ENCODE measurements around the gene TTI1. TPM values are rescaled to one million over a fixed set of nuclear protein-coding genes. Genes with fewer than 3 reads are reported as not detected.

The TTI1 gene
- 10 to 100 TPM; 33.0 to 40.5 TPM for total RNA-seq

DNA sequence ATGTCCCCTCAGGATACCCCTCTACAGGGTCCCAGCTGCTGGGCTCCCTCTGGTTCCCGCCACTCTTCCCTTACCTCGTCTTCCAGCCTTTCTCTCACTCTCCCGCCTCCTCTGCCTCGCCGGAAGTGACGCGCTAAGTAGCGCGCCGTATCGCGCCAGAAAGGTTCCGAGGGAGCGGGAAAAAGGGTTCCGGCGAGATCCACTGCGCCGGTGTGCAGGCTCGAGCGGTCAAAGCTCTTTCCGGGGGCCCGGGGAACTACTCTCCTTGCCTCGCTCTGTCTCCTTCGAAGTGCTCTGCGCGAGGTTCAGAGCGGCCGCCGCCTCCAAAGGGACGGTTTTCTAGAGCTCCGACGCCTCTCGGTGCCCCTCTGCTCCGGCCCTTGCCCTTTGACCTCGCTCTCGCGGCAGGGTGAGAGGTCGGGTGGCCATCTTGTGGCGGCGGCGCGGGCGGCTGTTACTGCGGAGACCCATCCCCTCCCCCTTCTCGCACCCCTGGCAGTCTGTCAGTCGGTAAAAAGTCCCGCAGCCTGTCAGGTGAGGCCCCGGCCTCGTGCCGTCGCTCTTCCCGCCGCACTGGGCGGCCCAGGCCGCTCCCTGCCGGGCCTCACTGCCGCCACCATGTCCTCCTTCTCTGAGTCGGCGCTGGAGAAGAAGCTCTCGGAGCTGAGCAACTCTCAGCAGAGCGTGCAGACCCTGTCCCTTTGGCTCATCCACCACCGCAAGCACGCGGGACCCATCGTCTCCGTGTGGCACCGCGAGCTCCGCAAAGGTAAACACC, at the start of gene TTI1, which contains the start of gene RPRD1B:
Gene TTI1, minus strand, starts transcription at position 127 of the 778 bp plus-strand sequence. CDS start 19,640 bp downstream, outside the sequence.
Gene RPRD1B, plus strand, starts transcription at position 417 of the 778 bp plus-strand sequence. Its CDS starts 202 bp downstream, at position 619.
- Mint-ChIP-seq H3K36me3 (ENCODE audit: low read depth) (peaks cover 50% of the 10 kb centered on the region), H3K27ac (peak within 1 kb of the TSS; percentile 95), H3K4me3 (peak within 1 kb of the TSS; percentile 92), H3K27me3 (no peaks in the 10 kb centered on the region), H3K4me1 (peaks cover 37% of the 10 kb centered on the region), H3K9me3 (no peaks in the 10 kb centered on the region)
- peak; percentile 94 for ATAC-seq (replicated peaks)

DNA sequence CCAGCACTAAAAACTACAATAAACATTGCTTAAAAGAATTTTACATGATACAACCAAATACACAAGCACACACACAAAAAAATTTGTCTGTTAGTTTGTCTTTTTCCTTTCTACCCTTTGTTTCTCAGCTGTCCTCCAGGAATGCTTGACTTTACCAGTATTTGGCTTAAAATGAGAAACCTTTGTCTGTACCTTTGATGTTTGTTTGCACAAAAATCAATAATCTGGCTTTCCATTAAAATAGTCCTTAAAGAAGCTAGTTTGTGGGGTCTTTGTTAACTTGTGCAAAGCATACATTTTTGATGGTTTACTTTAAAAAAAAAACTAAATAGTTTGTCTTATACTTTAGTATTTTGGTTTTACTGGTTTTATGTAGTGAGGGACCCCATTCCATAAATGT, 49.6 kb upstream of the TTI1 start:
- ATAC-seq (replicated peaks), result no peak
- H3K4me3 Mint-ChIP-seq, result no peak overlapping the region
- H3K27me3 Mint-ChIP-seq, result no peaks in the 10 kb centered on the region
- H3K36me3 Mint-ChIP-seq (ENCODE audit: low read depth), result peaks cover 100% of the 10 kb centered on the region
- peak overlapping the region; percentile 25 for H3K27ac Mint-ChIP-seq
- H3K9me3 Mint-ChIP-seq, result peaks cover 3% of the 10 kb centered on the region
- peaks cover 9% of the 10 kb centered on the region for H3K4me1 Mint-ChIP-seq

DNA sequence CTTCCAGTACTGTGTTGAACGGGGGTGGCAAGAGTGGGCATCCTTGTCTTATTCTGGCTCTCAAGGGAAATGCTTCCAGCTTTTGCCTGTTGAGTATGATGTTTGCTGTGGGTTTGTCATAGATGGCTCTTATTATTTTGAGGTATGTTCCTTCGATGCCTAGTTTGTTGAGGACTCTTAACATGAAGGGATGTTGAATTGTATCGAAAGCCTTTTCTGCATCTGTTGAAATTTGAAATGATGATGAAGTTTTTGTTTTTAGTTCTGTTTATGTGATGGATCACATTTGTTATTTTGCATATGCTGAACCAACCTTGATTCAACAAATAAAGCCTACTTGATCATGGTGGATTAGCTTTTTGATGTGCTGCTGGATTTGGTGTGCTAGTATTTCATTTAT, 48.3 kb upstream of the TTI1 start:
- Mint-ChIP-seq H3K27ac (no peak overlapping the region), H3K9me3 (peaks cover 3% of the 10 kb centered on the region), H3K36me3 (ENCODE audit: low read depth) (peaks cover 100% of the 10 kb centered on the region), H3K4me3 (no peak overlapping the region), H3K4me1 (peaks cover 9% of the 10 kb centered on the region), H3K27me3 (no peaks in the 10 kb centered on the region)
- ATAC-seq (replicated peaks), result no peak

- peaks cover 100% of the 10 kb centered on the region for H3K36me3 Mint-ChIP-seq (ENCODE audit: low read depth)
- peaks cover 13% of the 10 kb centered on the region for H3K4me1 Mint-ChIP-seq
- H3K9me3 Mint-ChIP-seq, result peaks cover 3% of the 10 kb centered on the region
- no peak for ATAC-seq (replicated peaks)
- peak overlapping the region; percentile 50 for H3K27ac Mint-ChIP-seq
- no peak overlapping the region for H3K4me3 Mint-ChIP-seq
- H3K27me3 Mint-ChIP-seq, result no peaks in the 10 kb centered on the region
Measured at GRCh38 chr20:38079353-38079752, 46.1 kb upstream of the TTI1 start.

GRCh38 chr20:38078084-38078483, 44.8 kb upstream of the TTI1 start:
- no peak for ATAC-seq (replicated peaks)
- no peak overlapping the region for H3K4me3 Mint-ChIP-seq
- no peaks in the 10 kb centered on the region for H3K27me3 Mint-ChIP-seq
- H3K27ac Mint-ChIP-seq, result no peak overlapping the region
- H3K36me3 Mint-ChIP-seq (ENCODE audit: low read depth), result peaks cover 97% of the 10 kb centered on the region
- peaks cover 3% of the 10 kb centered on the region for H3K9me3 Mint-ChIP-seq
- H3K4me1 Mint-ChIP-seq, result peaks cover 18% of the 10 kb centered on the region

DNA sequence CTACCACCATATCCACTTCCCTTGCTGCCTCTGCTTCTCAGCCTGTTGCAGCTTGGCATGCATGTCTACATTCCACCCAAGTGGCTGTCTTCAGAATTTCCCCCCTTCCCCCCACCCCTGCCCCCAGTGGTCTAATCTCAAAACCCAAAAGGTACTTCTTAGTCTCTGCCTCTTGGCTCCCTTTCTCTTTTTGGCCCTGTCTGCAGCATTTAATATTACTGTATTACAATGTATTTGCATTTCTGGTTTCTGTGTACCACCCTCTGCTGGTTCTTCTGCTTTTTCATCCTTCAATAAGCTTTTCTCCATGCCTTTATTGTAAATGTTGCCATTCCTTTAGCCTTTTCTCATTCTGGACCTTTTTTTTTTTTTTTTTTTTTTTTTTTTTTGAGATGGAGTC, 43.3 kb upstream of the TTI1 start:
- Mint-ChIP-seq H3K36me3 (ENCODE audit: low read depth) (peaks cover 82% of the 10 kb centered on the region), H3K27ac (no peak overlapping the region), H3K4me3 (no peak overlapping the region), H3K9me3 (peaks cover 3% of the 10 kb centered on the region), H3K4me1 (peaks cover 16% of the 10 kb centered on the region), H3K27me3 (no peaks in the 10 kb centered on the region)
- ATAC-seq (replicated peaks), result no peak

DNA sequence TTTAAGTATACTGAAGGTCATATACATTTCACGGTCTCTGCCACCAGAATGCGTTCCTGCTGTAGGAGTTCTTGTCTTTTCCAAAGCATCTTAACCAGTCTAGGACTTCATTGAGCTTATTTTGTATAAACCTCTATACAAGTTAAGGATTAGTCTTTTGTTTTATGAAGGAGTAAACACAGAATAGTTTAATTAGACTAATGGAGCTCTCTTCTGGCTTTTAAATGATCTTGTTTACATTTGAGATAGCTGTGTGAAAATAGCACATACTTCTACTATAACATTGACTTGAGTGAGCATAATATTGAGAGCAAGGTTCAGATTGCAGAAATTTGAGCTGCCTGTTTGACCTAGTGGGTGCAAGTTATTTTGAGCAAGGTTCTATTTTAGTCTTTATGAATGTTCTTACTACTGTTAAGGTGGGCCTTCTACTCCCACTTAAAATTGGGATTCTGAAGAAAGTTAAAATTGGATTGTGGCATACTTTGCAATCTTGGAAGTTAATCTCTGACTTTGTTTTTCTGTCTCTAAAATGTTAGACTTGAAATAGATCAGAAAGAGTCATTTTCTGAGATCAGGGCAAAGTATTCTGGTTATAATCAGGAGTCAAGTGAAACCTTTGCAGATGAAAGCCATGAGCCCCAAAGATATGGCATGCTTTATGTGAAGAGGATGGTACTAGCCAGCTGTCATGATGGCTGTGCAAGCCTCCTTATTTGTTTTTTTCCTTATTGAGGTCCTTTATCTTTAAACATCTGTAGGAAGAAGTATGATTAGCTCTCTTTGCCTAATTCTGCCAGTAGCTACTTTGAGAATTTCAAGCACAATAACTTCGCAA, 42.1 kb upstream of the TTI1 start:
- Mint-ChIP-seq H3K9me3 (peaks cover 3% of the 10 kb centered on the region), H3K27me3 (no peaks in the 10 kb centered on the region), H3K36me3 (ENCODE audit: low read depth) (peaks cover 70% of the 10 kb centered on the region), H3K27ac (peak overlapping the region; percentile 38), H3K4me1 (peaks cover 15% of the 10 kb centered on the region), H3K4me3 (no peak overlapping the region)
- no peak for ATAC-seq (replicated peaks)

DNA sequence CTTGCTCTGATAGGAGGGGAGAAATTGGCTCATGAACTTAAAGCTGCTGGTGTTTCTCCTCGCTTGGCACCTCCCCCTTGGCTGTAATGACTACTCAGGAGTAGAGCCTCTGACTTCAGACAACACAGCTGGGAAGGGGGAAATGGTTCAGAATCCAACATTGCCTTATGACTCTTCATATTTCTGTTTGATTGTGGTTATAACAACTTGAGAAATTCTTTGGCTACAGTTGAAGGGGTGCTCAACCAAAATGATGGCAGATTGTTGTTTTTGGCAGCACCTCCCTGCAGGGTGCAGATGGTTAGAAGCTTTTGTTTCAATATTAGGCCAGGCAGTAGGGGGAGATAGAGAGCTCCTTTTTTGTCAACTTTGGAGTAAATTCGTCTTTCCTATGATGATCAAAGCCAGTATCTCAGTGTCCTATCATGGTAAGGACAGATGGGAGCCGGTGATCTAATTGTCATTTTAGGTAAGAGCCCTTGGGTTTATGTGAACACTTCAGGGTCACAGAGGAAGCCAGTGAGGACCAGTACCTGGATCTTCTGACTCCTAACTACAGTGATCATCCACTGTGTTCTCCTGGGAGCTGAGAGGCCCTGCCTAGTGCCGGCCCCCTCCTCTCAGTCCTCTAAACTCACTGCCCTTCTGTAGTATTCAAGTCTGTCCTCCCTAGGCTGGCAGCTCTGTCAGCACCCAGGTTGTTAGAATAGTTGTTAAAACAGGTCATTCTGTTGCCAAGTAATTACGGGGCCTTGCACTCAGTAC, 40.2 kb upstream of the TTI1 start:
- peak; percentile 54 for ATAC-seq (replicated peaks)
- Mint-ChIP-seq H3K4me3 (no peak overlapping the region), H3K4me1 (peaks cover 9% of the 10 kb centered on the region), H3K27me3 (no peaks in the 10 kb centered on the region), H3K36me3 (ENCODE audit: low read depth) (peaks cover 52% of the 10 kb centered on the region), H3K27ac (peak overlapping the region; percentile 10), H3K9me3 (no peaks in the 10 kb centered on the region)

DNA sequence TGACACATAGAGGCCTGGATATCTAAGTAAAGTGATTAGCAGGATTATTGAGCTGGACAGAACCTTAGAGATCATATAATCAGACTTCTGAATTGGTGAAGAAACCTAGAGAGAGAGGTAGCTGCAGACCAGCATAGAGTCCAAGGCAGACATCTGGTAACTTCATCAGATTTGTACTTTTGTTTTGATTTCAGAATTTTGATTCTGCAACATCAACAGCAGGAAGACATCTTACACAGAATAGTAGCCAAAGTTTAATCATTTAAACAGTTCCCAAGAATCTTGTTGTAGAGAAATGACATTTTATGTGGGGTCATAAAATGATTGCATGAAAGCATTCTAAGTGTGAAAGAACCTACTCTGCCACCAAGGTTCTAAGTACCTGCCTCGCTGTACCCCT, 39.6 kb upstream of the TTI1 start:
- no peak for ATAC-seq (replicated peaks)
- Mint-ChIP-seq H3K4me3 (no peak overlapping the region), H3K27ac (peak overlapping the region; percentile 10), H3K27me3 (no peaks in the 10 kb centered on the region), H3K4me1 (peaks cover 9% of the 10 kb centered on the region), H3K36me3 (ENCODE audit: low read depth) (peaks cover 46% of the 10 kb centered on the region), H3K9me3 (no peaks in the 10 kb centered on the region)

GRCh38 chr20:38067717-38068365, 34.6 kb upstream of the TTI1 start:
- H3K4me3 Mint-ChIP-seq, result no peak overlapping the region
- H3K27ac Mint-ChIP-seq, result no peak overlapping the region
- H3K36me3 Mint-ChIP-seq (ENCODE audit: low read depth), result no peaks in the 10 kb centered on the region
- H3K4me1 Mint-ChIP-seq, result no peaks in the 10 kb centered on the region
- ATAC-seq (replicated peaks), result no peak
- H3K9me3 Mint-ChIP-seq, result no peaks in the 10 kb centered on the region
- no peaks in the 10 kb centered on the region for H3K27me3 Mint-ChIP-seq

DNA sequence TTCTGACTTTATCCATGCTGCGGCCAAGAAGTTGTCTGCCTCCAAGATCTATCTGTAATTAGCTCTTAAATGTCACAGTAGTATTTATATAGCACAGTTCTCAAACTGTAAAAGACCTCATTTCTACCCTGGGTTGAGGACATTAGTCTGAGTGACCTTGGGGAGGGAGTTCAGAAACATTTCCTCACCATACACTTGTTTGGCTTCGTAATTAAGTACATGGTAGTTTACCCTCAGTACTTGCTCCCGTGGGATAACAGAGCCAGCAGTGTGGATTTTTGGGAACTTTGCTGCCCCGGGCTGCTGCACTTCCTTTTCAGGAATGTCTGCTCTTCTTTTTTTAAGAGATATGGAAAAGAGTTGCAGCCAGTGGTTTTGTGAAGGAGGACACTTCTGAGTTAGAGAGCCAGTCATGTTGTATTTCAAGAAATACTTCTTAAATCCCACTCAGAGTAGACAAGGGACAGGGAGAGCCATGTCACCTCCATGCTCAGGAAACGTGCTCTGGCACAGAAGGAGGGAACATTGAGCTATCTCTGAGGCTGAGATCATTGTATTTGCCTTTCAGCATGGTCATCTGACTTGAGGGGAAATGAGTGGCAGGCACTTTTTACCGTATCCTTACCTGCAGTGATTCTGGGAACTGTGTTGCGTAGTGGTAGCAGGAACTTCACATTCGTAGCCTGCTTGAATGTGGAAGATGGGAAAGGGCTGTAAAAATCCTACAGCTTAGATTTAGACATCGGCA, 33.9 kb upstream of the TTI1 start:
- Mint-ChIP-seq H3K4me1 (no peaks in the 10 kb centered on the region), H3K27me3 (no peaks in the 10 kb centered on the region), H3K27ac (no peak overlapping the region), H3K4me3 (no peak overlapping the region), H3K9me3 (no peaks in the 10 kb centered on the region), H3K36me3 (ENCODE audit: low read depth) (no peaks in the 10 kb centered on the region)
- no peak for ATAC-seq (replicated peaks)

GRCh38 chr20:38065764-38066375, 32.6 kb upstream of the TTI1 start:
- no peaks in the 10 kb centered on the region for H3K36me3 Mint-ChIP-seq (ENCODE audit: low read depth)
- no peaks in the 10 kb centered on the region for H3K27me3 Mint-ChIP-seq
- H3K9me3 Mint-ChIP-seq, result no peaks in the 10 kb centered on the region
- no peak overlapping the region for H3K27ac Mint-ChIP-seq
- H3K4me3 Mint-ChIP-seq, result no peak overlapping the region
- no peak for ATAC-seq (replicated peaks)
- H3K4me1 Mint-ChIP-seq, result no peaks in the 10 kb centered on the region

DNA sequence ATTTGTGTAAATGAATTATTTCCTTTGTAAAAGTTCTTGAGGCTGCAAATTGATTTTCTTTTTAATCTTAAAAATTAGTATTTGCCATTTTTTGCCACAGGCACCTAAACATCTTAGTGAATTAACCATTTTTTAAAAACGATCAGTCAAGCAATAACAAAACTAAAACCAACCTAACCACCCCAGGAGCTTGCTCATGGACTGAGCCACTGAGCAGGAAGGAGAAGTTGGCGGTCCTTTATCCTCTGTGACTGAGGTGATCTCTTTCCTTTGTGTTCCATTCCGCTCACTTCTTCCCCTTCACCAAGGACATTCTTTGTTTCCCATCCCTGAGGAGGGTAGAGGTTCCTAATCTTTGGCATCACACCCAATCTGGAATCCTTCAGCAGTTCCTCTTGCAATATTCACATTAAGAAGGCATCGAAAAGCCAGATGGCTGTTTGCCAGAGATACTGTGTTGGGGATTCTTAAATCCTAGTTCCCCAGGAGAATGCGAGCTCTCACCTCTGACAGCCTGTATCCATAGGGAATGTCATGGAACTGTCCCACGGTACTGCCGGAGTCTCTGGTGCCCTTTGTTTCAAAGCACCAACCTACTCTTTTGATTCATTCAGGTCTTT, 30.8 kb upstream of the TTI1 start:
- H3K4me3 Mint-ChIP-seq, result no peak overlapping the region
- H3K36me3 Mint-ChIP-seq (ENCODE audit: low read depth), result no peaks in the 10 kb centered on the region
- no peaks in the 10 kb centered on the region for H3K27me3 Mint-ChIP-seq
- ATAC-seq (replicated peaks), result no peak
- H3K9me3 Mint-ChIP-seq, result no peaks in the 10 kb centered on the region
- H3K4me1 Mint-ChIP-seq, result peaks cover 4% of the 10 kb centered on the region
- peak overlapping the region; percentile 13 for H3K27ac Mint-ChIP-seq
